ENCODE measurements around the gene TMEM132E.

- TF ChIP-seq CTCF (IDR thresholded peaks at IDR 0.05; ENCODE audit: low read depth, low read length) (no peak), EZH2phosphoT487 (IDR thresholded peaks at IDR 0.05; ENCODE audit: low read depth) (no peak)
Measured at GRCh38 chr17:34539881-34540280, 39.5 kb upstream of the TMEM132E start.

Data from OCI-LY3 (cell line).